ENCODE results near the gene DNAH14. TPM values are rescaled to one million over a fixed set of nuclear protein-coding genes. Genes with fewer than 3 reads are reported as not detected.

DNAH14 gene
- total RNA-seq, 1 experiment from 2014 or later, result 39.7 TPM

- H3K56ac ChIP-seq (ENCODE audit: insufficient read length, low read depth, low read length), result no peak overlapping the region
- no peak overlapping the region for H3K23ac ChIP-seq (ENCODE audit: insufficient read length, low read depth, low read length)
- H3K14ac ChIP-seq (ENCODE audit: insufficient read depth, low read length), result no peak overlapping the region
- Mint-ChIP-seq H3K27ac (no peak overlapping the region), H3K4me3 (no peak overlapping the region), H3K36me3 (ENCODE audit: insufficient read depth in 1 of 3, low read depth in 3 of 3) (peaks cover 24 to 60% (median 57%) of the 10 kb centered on the region in 3 experiments; a peak in 6 of 7 replicates), H3K4me1 (peaks cover 19 to 24% of the 10 kb centered on the region in 2 experiments), H3K9me3 (no peaks in the 10 kb centered on the region), H3K27me3 (ENCODE audit: low read depth) (no peaks in the 10 kb centered on the region)
- no peak overlapping the region for H4K5ac ChIP-seq (ENCODE audit: insufficient read length, low read depth, low read length)
- no peak overlapping the region for H4K91ac ChIP-seq (ENCODE audit: insufficient read length, low read depth, low read length)
- DNase-seq, result no peak
- no peak for TF ChIP-seq CTCF (conservative IDR thresholded peaks at IDR 0.05)
- no peak overlapping the region for H2AK5ac ChIP-seq (ENCODE audit: insufficient read length, low read length)
- H3K9ac ChIP-seq (ENCODE audit: extremely low read depth, insufficient read length, low read length), result no peak overlapping the region
- no peaks in the 10 kb centered on the region for H3K27me3 ChIP-seq (ENCODE audit: insufficient read depth, low read length)
- no peak overlapping the region for H3K27ac ChIP-seq (ENCODE audit: insufficient read length, low read depth, low read length)
- H2BK120ac ChIP-seq (ENCODE audit: low read depth, low read length, poor library complexity, severe bottlenecking), result no peak overlapping the region
- no peak overlapping the region for H2BK20ac ChIP-seq (ENCODE audit: low read depth, low read length, poor library complexity, severe bottlenecking)
- no peak overlapping the region for H3K4ac ChIP-seq (ENCODE audit: low read depth, low read length)
- no peak overlapping the region for H2BK5ac ChIP-seq (ENCODE audit: insufficient read length, low read length)
- H3K4me1 ChIP-seq (ENCODE audit: insufficient read depth, low read length), result no peaks in the 10 kb centered on the region; the same call in 1 of the 2 replicates
- 0 out of 2 replicates have a peak, but pooled peaks cover 2% of the 10 kb centered on the region for H3K79me2 ChIP-seq (ENCODE audit: insufficient read depth, low read length)
- H3K4me2 ChIP-seq (ENCODE audit: insufficient read depth, insufficient read length, low read length), result no peak overlapping the region
- H3K23me2 ChIP-seq (ENCODE audit: insufficient read length, low read depth, low read length, poor library complexity, severe bottlenecking), result no peaks in the 10 kb centered on the region
- H3K9me3 ChIP-seq (ENCODE audit: control insufficient read depth, low read depth, low read length), result no peaks in the 10 kb centered on the region
- H4K20me1 ChIP-seq (ENCODE audit: control insufficient read depth, insufficient read depth, insufficient read length), result no peaks in the 10 kb centered on the region
- H3K79me1 ChIP-seq (ENCODE audit: insufficient read depth, low read depth, low read length, poor library complexity, severe bottlenecking), result no peaks in the 10 kb centered on the region
- H3T11ph ChIP-seq (ENCODE audit: low read length), result no peak overlapping the region
- no peak overlapping the region for H2AFZ ChIP-seq (ENCODE audit: low read length)
- WGBS (ENCODE audit: extremely low coverage, insufficient read length, low lambda C conversion rate), result no CpG with 5 or more reads among the region's 10 CpGs
- H3K18ac ChIP-seq (ENCODE audit: insufficient read length, low read depth, low read length), result no peak overlapping the region
- H4K8ac ChIP-seq (replicated peaks; ENCODE audit: insufficient read length, low read depth, low read length), result no peak overlapping the region
- H2BK12ac ChIP-seq (ENCODE audit: insufficient read length, low read depth, low read length), result no peak overlapping the region
- H2BK15ac ChIP-seq (ENCODE audit: low read depth, low read length), result no peak overlapping the region
These were observed 483.4 kb downstream of the DNAH14 start for GRCh38 chr1:225412803-225413351.
